ENCODE measurements around the gene TBC1D24.

- TF ChIP-seq CTCF (IDR thresholded peaks at IDR 0.05 in 2 of 3, conservative IDR thresholded peaks at IDR 0.05 in 1 of 3; ENCODE audit: borderline replicate concordance in 1 of 3, insufficient read depth in 1 of 3, low read depth in 2 of 3, low read length in 2 of 3) (no peak), ZNF274 (IDR thresholded peaks at IDR 0.05; ENCODE audit: low read depth, low read length) (no peak), ATF3 (IDR thresholded peaks at IDR 0.05) (no peak), POLR2A (IDR thresholded peaks at IDR 0.05; ENCODE audit: borderline replicate concordance, extremely low read depth, insufficient read depth, insufficient read length) (no peak), POLR2AphosphoS5 (IDR thresholded peaks at IDR 0.05; ENCODE audit: low read depth, low read length) (no peak), YY1 (IDR thresholded peaks at IDR 0.05; ENCODE audit: extremely low read depth, insufficient replicate concordance, low read depth, low read length) (no peak)
Measured at GRCh38 chr16:2486645-2487516, 12.0 kb downstream of the TBC1D24 start.
